Measurements from ENCODE around the gene BPIFB1.

GRCh38 chr20:33298391-33298790 lies 15.4 kb downstream of the BPIFB1 start:
- no peak for TF ChIP-seq POLR2AphosphoS5 (IDR thresholded peaks at IDR 0.05; ENCODE audit: insufficient read depth, low read depth, low read length)
- no peak for TF ChIP-seq CTCF (IDR thresholded peaks at IDR 0.05; ENCODE audit: extremely low read depth in 1 of 2, insufficient read depth in 1 of 2, low read depth in 1 of 2, low read length in 2 of 2)
- no peak for TF ChIP-seq POLR2A (IDR thresholded peaks at IDR 0.05; ENCODE audit: low read depth, low read length)
- TF ChIP-seq EZH2 (IDR thresholded peaks at IDR 0.05; ENCODE audit: borderline replicate concordance, low read depth, low read length, severe bottlenecking) = no peak
- no peak for TF ChIP-seq MAX (IDR thresholded peaks at IDR 0.05; ENCODE audit: insufficient read depth, insufficient read length)
- no peak for TF ChIP-seq GATA2 (IDR thresholded peaks at IDR 0.05; ENCODE audit: insufficient read depth, insufficient read length, low read depth, low read length)
- no peak for TF ChIP-seq MYC (IDR thresholded peaks at IDR 0.05; ENCODE audit: low read depth, low read length)
- no peak for TF ChIP-seq JUN (IDR thresholded peaks at IDR 0.05; ENCODE audit: borderline replicate concordance, insufficient read depth, insufficient read length, low read depth)
- no peak for TF ChIP-seq FOS (IDR thresholded peaks at IDR 0.05; ENCODE audit: borderline replicate concordance, insufficient read depth, low read length)
